ENCODE measurements around the gene SLC35B1.

DNA sequence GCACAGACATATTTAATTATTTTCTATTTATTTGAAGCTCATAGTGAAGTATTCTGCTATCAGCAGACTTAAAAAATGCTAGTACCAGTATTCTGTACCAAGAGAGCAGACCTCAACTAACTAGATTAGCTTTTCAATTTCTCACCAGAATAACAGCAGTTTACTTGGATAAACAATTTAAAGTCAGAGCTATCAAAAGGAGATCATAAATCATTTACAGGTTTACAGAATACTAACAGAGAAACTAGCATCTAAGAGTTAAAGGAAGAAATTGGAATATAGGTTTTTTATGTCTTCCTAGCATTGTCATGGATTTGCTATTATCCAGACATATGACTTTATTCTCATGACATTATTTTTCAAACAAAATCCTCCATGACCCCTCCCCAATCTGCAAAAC lies 33.3 kb downstream of the SLC35B1 start:
- TF ChIP-seq, protein P1, sequence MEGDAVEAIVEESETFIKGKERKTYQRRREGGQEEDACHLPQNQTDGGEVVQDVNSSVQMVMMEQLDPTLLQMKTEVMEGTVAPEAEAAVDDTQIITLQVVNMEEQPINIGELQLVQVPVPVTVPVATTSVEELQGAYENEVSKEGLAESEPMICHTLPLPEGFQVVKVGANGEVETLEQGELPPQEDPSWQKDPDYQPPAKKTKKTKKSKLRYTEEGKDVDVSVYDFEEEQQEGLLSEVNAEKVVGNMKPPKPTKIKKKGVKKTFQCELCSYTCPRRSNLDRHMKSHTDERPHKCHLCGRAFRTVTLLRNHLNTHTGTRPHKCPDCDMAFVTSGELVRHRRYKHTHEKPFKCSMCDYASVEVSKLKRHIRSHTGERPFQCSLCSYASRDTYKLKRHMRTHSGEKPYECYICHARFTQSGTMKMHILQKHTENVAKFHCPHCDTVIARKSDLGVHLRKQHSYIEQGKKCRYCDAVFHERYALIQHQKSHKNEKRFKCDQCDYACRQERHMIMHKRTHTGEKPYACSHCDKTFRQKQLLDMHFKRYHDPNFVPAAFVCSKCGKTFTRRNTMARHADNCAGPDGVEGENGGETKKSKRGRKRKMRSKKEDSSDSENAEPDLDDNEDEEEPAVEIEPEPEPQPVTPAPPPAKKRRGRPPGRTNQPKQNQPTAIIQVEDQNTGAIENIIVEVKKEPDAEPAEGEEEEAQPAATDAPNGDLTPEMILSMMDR (IDR thresholded peaks at IDR 0.05), result no peak
- TF ChIP-seq EP300 (IDR thresholded peaks at IDR 0.05; ENCODE audit: borderline replicate concordance in 1 of 2, low read depth in 1 of 2, low read length in 1 of 2) (no peak), TEAD4 (IDR thresholded peaks at IDR 0.05; ENCODE audit: borderline replicate concordance, insufficient read depth) (no peak), TCF12 (IDR thresholded peaks at IDR 0.05) (no peak), RAD21 (IDR thresholded peaks at IDR 0.05; ENCODE audit: low read length) (no peak), SMC3 (IDR thresholded peaks at IDR 0.05; ENCODE audit: low read depth, low read length) (no peak), EZH2phosphoT487 (IDR thresholded peaks at IDR 0.05; ENCODE audit: borderline replicate concordance, low read depth) (no peak), GABPA (IDR thresholded peaks at IDR 0.05; ENCODE audit: low read depth) (no peak), NFIC (IDR thresholded peaks at IDR 0.05; ENCODE audit: borderline replicate concordance) (no peak)
- TF ChIP-seq, protein P2, sequence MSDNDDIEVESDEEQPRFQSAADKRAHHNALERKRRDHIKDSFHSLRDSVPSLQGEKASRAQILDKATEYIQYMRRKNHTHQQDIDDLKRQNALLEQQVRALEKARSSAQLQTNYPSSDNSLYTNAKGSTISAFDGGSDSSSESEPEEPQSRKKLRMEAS (IDR thresholded peaks at IDR 0.05; ENCODE audit: low read depth), result no peak
- TF ChIP-seq, protein P3, sequence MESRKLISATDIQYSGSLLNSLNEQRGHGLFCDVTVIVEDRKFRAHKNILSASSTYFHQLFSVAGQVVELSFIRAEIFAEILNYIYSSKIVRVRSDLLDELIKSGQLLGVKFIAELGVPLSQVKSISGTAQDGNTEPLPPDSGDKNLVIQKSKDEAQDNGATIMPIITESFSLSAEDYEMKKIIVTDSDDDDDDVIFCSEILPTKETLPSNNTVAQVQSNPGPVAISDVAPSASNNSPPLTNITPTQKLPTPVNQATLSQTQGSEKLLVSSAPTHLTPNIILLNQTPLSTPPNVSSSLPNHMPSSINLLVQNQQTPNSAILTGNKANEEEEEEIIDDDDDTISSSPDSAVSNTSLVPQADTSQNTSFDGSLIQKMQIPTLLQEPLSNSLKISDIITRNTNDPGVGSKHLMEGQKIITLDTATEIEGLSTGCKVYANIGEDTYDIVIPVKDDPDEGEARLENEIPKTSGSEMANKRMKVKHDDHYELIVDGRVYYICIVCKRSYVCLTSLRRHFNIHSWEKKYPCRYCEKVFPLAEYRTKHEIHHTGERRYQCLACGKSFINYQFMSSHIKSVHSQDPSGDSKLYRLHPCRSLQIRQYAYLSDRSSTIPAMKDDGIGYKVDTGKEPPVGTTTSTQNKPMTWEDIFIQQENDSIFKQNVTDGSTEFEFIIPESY (IDR thresholded peaks at IDR 0.05; ENCODE audit: borderline replicate concordance, low read depth), result no peak
- TF ChIP-seq, protein P4, sequence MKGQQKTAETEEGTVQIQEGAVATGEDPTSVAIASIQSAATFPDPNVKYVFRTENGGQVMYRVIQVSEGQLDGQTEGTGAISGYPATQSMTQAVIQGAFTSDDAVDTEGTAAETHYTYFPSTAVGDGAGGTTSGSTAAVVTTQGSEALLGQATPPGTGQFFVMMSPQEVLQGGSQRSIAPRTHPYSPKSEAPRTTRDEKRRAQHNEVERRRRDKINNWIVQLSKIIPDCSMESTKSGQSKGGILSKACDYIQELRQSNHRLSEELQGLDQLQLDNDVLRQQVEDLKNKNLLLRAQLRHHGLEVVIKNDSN (IDR thresholded peaks at IDR 0.05; ENCODE audit: borderline replicate concordance, low read depth), result no peak
